Stimulated activated CD4-positive, alpha-beta T cell treated with anti-CD3 and anti-CD28 coated beads, Interleukin-1b, Interleukin-23, amount 100 ng/mL, for 24 hours (primary cell): ENCODE data around the gene XIRP2.

Experiments used
- DNase-seq, 4 experiments: peaks; one replicate each; pipeline ENCODE4 v3.0.0-alpha.2; 2020; ENCODE audit warnings: low read depth in 4 of 4, low spot score in 1 of 4

The XIRP2 gene

GRCh38 chr2:166926657-166927056 is 38.4 kb downstream of the XIRP2 start:
- DNase-seq: no peak

DNA sequence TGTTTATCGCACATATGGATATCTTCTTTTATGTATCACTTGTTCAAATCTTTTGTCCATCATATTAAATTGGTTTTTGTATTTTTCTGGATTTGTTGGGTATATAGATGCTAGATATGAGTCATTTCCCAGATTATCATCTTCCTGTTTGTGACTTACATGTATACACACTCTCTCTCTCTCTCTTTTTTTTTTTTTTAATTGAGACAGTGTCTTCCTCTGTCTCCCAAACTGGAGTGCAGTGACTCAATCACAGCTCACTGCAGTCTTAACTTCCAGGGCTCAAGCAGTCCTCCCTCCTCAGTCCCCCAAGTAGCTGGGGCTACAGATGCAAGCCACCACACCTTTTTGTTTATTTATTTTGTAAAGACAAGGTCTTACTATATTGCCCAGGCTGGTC is 43.8 kb downstream of the XIRP2 start:
- no peak for DNase-seq

DNA sequence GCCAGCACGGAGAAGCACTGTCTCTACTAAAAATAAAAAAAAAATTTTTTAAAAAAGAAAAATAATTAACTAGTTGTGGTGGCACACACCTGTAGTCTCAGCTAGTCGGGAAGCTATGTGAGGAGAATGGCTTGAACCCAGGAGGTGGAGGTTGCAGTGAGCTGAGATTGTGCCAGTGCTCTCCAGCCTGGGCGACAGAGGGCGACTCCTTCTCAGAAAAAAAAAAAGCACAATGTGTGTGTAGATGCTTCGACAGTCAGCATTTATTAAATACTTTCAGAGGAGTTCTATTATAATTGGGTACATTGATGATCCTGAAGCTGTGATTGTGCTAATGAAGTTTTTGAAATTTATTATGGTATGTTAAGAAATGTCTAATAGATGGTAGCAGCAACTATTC is 46.5 kb downstream of the XIRP2 start:
- no peak for DNase-seq

- DNase-seq: no peak
Observed at GRCh38 chr2:166942377-166942776, 54.1 kb downstream of the XIRP2 start.

DNA sequence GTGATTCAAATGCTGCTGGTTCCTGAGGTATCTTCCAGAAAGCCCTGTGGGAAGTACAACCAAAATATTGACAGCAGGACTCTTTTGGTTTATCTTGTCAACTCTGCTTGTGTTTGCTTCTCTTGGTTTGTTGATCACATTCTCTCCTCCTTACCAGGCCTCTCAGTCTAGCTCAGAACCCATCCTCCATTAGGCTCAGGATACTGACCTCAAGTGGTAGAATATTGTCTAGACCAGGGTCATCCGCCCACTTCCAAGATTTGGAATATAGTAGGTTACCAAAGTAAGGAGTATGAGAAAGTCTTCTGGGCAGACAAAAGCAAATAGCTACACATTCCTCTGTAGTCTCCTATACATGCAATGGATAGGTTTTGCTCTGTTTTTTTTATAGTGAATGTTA is 56.6 kb downstream of the XIRP2 start:
- DNase-seq: no peak

DNA sequence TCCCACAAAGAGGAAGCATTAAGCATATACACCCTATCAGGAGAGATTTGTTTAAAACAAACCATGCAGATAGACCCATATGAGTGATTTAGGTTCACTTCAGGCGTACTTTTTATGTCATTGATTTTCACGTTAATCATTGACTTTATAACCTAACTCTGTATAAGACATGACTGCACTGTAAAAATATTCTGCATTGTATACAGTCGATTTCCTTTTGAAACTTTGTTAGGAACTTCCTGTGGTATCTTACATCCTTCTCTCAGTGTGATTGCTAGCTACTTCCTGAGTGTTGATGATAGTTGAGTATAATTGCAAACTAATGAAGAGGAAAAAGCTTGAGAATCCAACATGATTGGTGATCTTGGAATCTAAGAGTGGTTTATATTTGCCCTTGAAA is 69.4 kb downstream of the XIRP2 start:
- no peak for DNase-seq

DNA sequence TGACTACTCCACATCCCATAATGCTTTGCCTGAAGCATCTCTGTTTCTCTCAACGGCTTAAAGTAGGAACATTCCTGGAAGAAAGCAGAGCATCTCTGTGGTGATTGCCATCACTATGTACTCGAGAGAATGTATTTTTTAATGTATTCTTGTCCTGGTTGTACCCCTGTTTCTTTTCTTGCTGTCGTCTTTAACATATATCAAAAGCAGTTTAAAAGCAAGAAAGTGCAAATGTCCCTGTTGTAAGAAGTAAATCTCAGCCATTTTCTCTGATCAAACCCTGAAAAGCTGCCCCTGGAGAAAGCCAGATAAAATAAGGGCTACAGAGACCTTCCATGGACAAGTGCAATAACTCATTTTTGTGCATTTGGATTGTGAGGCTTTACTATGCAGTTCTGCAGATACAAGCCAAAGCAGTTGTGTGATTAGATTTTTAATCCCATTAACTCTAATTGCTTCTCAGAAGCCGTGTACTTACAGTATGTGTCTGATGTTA is 70.8 kb downstream of the XIRP2 start:
- no peak for DNase-seq

DNA sequence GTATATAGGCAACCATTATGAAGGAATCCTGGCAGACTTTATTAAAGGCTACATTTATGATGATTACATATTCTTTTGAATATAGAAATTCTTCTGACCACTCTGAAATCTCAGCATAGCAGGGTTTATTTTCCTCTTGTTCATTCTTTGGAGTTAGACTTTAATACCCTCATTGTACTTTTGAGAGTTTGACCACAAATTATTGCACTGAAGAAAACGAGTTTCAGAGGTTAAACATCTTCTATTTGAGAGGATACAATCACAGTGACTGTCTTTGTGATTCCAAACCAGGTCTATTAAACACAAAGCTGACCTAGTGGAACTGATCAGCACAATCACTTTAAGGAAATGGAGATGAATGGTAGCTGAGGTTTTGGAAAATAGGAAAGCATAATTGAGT is 71.3 kb downstream of the XIRP2 start:
- no peak for DNase-seq

- no peak for DNase-seq
Observed at GRCh38 chr2:166960702-166961270, 72.5 kb downstream of the XIRP2 start.

DNA sequence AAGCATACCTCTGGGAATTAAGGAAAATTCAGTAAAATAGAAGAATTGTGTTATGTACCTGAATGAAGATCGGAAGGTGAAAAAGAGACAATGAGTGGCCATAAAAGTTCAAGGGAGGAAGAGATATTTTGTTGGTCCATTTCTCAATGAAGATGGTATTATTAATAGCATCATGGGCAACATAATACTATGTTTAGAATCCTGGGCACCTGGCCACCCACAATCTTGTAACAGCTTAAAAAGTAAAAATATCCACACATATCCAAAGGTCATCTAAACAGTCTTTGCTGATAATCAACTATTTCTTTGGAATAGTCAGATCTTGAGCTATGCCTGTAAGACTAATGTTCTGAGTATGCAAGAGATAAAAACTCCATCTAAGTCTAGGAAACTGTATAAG is 73.7 kb downstream of the XIRP2 start:
- no peak for DNase-seq

- no peak for DNase-seq
Observed at GRCh38 chr2:166969486-166969885, 81.2 kb downstream of the XIRP2 start.

DNA sequence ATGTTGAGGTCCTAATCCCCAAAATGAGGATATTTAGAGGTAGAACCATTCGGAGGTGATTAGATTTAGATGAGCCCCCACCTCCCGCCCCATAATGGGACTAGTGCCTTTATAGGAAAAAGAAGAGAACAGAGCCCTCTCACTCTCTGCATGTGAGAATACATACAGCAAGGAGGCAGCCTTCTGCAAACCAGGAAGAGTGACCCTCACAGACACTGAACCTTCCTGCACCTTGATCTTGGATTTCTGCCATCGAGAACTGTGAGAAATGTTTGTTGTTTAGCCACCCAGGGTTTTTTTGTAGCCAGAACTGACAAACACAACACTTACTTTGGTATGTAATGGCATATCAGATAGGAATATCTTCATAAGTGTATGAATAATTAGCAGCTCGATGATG is 83.7 kb downstream of the XIRP2 start:
- DNase-seq: no peak

GRCh38 chr2:166972418-166972817 is 84.1 kb downstream of the XIRP2 start:
- no peak for DNase-seq

DNA sequence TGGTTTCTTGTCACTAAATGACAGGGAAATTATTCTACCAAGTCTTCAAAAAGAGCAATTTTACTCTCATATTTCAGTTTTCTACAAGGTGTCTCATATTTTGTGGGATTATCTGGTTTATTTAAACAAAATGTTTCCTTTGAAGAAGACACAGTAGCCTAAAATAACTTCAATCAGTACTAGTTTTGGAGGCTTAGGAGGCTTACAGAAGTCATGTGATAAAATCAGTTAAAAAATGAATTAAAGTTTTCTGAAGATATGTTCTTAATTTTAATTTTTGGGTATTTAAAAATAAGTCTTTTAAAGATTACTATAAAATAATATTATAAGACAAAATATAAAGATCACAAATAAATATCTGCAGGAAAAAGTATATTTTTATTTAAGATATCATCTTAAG is 95.9 kb downstream of the XIRP2 start:
- DNase-seq: no peak

- no peak for DNase-seq
Observed at GRCh38 chr2:166984797-166985196, 96.5 kb downstream of the XIRP2 start.

GRCh38 chr2:166994588-166995336 is 106.5 kb downstream of the XIRP2 start:
- no peak for DNase-seq

DNA sequence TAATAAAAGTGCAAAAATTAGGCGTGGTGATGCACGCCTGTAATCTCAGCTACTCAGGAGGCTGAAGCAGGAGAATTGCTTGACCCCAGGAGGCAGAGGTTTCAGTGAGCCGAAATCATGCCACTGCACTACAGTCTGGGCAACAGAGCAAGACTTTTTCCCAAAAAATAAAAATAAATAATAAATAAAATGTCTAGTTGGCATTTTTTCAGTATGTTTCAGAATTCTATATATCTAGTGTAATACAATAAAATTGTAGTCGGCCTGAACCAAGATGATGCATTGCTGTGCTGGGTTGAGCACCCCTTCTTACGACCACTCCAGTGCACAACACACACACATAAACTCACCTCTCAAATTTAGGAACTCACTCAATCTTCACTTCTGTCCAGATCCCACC is 108.2 kb downstream of the XIRP2 start:
- no peak for DNase-seq

GRCh38 chr2:167001165-167001564 is 112.9 kb downstream of the XIRP2 start:
- no peak for DNase-seq

GRCh38 chr2:167005096-167005495 is 116.8 kb downstream of the XIRP2 start:
- no peak for DNase-seq

GRCh38 chr2:167013227-167013626 is 124.9 kb downstream of the XIRP2 start:
- DNase-seq: no peak

- no peak for DNase-seq
Observed at GRCh38 chr2:167015806-167016205, 127.5 kb downstream of the XIRP2 start.

DNA sequence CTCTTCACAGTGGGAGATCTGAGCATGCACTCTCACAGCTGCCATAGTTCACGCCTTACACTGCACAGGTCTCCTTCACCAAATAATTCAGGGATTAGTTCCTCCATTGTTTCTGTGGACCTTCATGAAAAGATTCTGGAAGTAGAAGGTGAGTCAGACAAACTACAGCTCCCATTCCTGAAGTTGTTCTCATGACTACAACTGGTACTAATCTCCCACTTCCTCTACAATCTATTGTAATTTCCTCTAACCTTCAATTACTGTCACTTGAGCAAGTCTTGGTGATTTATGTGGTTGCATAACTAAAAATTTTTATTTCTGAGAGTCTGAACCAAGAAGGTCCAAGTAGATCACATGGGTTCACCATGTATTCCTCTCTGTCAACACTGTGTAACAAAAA is 128.7 kb downstream of the XIRP2 start:
- no peak for DNase-seq

DNA sequence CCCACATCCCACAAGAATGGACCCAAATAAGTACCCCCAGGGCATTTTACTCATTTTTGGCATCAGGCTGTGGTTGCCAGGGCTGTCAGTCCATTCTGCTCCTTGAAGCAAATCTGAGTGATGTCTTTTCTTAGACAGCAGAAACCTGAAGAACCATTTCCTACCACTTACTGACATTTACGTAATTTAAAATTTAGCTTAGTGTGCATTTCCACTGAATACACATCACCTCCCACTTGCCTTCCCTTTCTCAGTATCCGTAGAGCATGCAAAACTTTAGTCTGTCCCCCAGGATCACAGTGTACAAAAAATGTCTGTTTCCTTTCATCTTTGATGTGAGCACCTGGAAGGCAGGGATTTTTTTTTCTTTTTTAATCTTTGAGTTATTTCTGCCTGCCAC is 130.3 kb downstream of the XIRP2 start:
- no peak for DNase-seq
